ENCODE data around the gene CMTM2.

DNA sequence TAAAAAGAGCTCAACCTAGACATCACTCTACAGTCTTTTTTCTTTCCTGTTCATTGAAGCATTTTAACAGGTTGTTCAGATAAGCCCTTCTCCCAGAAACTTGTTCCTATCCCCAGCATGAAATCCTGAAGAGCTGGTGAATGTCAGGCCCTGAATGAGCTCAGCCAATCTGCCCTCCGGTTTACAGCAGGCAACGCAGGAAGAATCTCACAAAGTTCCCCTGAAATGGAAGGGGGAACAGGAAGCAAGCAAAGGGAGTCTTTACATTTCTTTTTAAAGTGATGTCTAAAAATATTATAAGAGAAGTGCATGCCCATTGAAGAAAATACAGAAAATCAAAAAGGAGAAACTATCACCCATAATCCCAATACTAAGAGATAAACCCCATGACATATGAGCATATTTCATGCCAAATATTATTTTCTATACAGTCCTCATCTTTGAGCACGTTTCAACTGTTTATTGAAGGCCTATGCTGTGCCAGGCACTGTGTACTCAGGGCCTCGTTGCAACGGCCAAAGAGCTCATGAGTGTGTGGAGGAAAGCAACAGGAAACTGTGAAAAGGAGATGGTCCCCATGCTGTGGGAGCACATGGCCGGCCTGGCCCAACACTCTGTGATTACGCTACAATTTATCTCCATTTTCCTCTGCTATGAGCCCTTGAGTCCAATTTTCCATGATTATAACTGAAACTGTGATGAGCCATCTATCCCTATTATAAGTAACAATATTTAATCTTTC is 35.1 kb upstream of the CMTM2 start:
- TF ChIP-seq, protein P1, sequence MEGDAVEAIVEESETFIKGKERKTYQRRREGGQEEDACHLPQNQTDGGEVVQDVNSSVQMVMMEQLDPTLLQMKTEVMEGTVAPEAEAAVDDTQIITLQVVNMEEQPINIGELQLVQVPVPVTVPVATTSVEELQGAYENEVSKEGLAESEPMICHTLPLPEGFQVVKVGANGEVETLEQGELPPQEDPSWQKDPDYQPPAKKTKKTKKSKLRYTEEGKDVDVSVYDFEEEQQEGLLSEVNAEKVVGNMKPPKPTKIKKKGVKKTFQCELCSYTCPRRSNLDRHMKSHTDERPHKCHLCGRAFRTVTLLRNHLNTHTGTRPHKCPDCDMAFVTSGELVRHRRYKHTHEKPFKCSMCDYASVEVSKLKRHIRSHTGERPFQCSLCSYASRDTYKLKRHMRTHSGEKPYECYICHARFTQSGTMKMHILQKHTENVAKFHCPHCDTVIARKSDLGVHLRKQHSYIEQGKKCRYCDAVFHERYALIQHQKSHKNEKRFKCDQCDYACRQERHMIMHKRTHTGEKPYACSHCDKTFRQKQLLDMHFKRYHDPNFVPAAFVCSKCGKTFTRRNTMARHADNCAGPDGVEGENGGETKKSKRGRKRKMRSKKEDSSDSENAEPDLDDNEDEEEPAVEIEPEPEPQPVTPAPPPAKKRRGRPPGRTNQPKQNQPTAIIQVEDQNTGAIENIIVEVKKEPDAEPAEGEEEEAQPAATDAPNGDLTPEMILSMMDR (IDR thresholded peaks at IDR 0.05; ENCODE audit: insufficient read depth, low read length, poor library complexity, severe bottlenecking) = no peak
- no peak for TF ChIP-seq EZH2phosphoT487 (conservative IDR thresholded peaks at IDR 0.05; ENCODE audit: low read length)
